Measurements from ENCODE around the gene LIX1.

GRCh38 chr5:97125125-97125683 lies 17.2 kb downstream of the LIX1 start:
- TF ChIP-seq ETV6 (CRISPR knock-in tag; IDR thresholded peaks at IDR 0.05) (no peak), TEAD4 (CRISPR knock-in tag; IDR thresholded peaks at IDR 0.05) (no peak), PRDM15 (CRISPR knock-in tag; IDR thresholded peaks at IDR 0.05) (no peak)
